Cardiac fibroblast (primary cell): ENCODE measurements around the gene SMIM20.

Experiments used
- DNase-seq, 2 donors: peaks; one replicate each; pipeline versions ENCODE4 v3.0.0 to v3.0.0-alpha.2; 2010; ENCODE audit warnings: low read depth in 2 of 2
- H3K4me3 ChIP-seq, 2 donors: replicated peaks in 1 of 2; 1 replicate in 1 of 2; 2 replicates in 1 of 2; pipeline ENCODE4 v1.5.1; 2011; ENCODE audit warnings: low read depth in 2 of 2, low read length in 2 of 2, mild to moderate bottlenecking in 2 of 2, moderate library complexity in 1 of 2
- CTCF ChIP-seq: IDR thresholded peaks from one replicate; pipeline ENCODE4 v1.5.1; 2011; ENCODE audit warnings: low read depth, mild to moderate bottlenecking, low read length, inconsistent platforms

Gene SMIM20

GRCh38 chr4:25948051-25948450 lies 34.0 kb downstream of the SMIM20 start:
- no peak for TF ChIP-seq CTCF
- DNase-seq: peak in 1 of 2 donors; percentile 51
- H3K4me3 ChIP-seq: no peak overlapping the region

GRCh38 chr4:25949173-25949748 lies 35.2 kb downstream of the SMIM20 start:
- H3K4me3 ChIP-seq: no peak overlapping the region
- TF ChIP-seq CTCF: no peak
- no peak for DNase-seq

GRCh38 chr4:25949994-25950393 lies 36.0 kb downstream of the SMIM20 start:
- H3K4me3 ChIP-seq: no peak overlapping the region
- no peak for TF ChIP-seq CTCF
- DNase-seq: no peak

GRCh38 chr4:25950461-25951389 lies 36.7 kb downstream of the SMIM20 start:
- H3K4me3 ChIP-seq: no peak overlapping the region
- DNase-seq: peak in 1 of 2 donors; percentile 33
- no peak for TF ChIP-seq CTCF

GRCh38 chr4:25951390-25951952 lies 37.5 kb downstream of the SMIM20 start:
- no peak for TF ChIP-seq CTCF
- no peak for DNase-seq
- no peak overlapping the region for H3K4me3 ChIP-seq

GRCh38 chr4:25953740-25954139 lies 39.7 kb downstream of the SMIM20 start:
- no peak overlapping the region for H3K4me3 ChIP-seq
- peak; percentile 38 to 66 for DNase-seq
- TF ChIP-seq CTCF: peak; percentile 43
